ENCODE results near the gene HNRNPA2B1.

Gene HNRNPA2B1

DNA sequence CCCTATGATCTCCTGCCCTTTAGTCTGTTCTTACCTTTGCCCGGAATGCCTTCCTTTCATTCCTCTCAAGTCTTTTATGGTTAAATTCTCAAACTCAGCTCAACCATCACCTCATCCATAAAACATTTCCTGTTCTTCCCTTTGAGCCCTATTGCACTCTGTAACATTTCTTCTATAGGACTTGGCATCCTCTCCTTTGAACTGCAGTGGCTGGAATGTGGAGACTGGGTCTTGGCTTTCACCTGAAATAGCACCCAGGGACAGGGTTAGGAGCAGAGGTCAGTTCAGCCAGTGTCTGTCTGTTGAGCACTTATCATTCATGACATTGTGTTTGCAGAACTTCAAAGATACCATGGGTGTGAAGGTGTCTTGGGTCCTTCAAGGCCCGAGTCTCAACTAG, 41.3 kb downstream of the HNRNPA2B1 start:
- Histone ChIP-seq H3K4me2 (ENCODE audit: low read length) (no peak overlapping the region), H3K4me3 (ENCODE audit: low read length) (no peak overlapping the region), H3K36me3 (ENCODE audit: control insufficient read depth, low read length) (0 out of 2 replicates have a peak, but pooled peaks cover under 1% of the 10 kb centered on the region), H3K27ac (ENCODE audit: low read depth, low read length) (no peak overlapping the region), H4K20me1 (ENCODE audit: control insufficient read depth, insufficient read depth, low read depth, low read length) (no peaks in the 10 kb centered on the region), H3K9me2 (replicated peaks; ENCODE audit: control insufficient read depth, low read length) (no peaks in the 10 kb centered on the region), H3K79me2 (ENCODE audit: control insufficient read depth, low read length) (peaks cover 87% of the 10 kb centered on the region), H3K27me3 (ENCODE audit: control insufficient read depth, low read length) (no peaks in the 10 kb centered on the region), H3K9me3 (ENCODE audit: control insufficient read depth, insufficient read depth, low read length) (no peaks in the 10 kb centered on the region), H3F3A (ENCODE audit: control insufficient read depth, insufficient read depth) (peaks cover 18% of the 10 kb centered on the region), H3K4me1 (ENCODE audit: control insufficient read depth, low read length) (peaks cover 64% of the 10 kb centered on the region)
- TF ChIP-seq, protein P1, sequence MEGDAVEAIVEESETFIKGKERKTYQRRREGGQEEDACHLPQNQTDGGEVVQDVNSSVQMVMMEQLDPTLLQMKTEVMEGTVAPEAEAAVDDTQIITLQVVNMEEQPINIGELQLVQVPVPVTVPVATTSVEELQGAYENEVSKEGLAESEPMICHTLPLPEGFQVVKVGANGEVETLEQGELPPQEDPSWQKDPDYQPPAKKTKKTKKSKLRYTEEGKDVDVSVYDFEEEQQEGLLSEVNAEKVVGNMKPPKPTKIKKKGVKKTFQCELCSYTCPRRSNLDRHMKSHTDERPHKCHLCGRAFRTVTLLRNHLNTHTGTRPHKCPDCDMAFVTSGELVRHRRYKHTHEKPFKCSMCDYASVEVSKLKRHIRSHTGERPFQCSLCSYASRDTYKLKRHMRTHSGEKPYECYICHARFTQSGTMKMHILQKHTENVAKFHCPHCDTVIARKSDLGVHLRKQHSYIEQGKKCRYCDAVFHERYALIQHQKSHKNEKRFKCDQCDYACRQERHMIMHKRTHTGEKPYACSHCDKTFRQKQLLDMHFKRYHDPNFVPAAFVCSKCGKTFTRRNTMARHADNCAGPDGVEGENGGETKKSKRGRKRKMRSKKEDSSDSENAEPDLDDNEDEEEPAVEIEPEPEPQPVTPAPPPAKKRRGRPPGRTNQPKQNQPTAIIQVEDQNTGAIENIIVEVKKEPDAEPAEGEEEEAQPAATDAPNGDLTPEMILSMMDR (IDR thresholded peaks at IDR 0.05; ENCODE audit: low read depth, low read length, poor library complexity, severe bottlenecking), result no peak
- TF ChIP-seq EZH2phosphoT487 (IDR thresholded peaks at IDR 0.05; ENCODE audit: borderline replicate concordance, low read length), result no peak

DNA sequence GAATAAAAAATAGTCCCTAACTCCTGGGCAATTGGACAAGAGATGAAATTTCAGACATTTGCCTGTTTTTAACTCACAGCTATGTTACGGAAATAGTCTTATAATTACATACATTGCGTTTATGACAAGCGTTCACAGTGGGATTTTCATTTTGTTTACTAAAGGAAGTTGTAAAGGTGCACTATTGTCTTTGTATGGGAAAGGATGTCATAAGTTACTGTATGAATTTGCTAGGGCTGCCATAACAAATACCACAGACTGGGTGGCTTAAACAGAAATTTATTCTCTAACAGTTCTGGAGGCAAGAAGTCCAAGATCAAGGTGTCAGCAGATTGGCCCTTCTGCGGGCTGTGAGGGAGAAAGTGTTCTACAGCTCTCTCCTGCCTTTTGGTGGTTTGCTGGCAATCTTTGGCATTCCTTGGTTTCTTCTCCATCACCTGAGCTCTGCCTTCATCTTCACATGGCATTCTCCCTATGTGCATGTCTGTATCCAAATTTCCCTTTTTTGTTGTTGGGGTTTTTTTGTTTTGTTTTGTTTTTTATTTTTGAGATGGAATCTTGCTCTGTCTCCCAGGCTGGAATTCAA, 42.9 kb downstream of the HNRNPA2B1 start:
- TF ChIP-seq, protein P1 (IDR thresholded peaks at IDR 0.05; ENCODE audit: low read depth, low read length, poor library complexity, severe bottlenecking), result no peak
- TF ChIP-seq EZH2phosphoT487 (IDR thresholded peaks at IDR 0.05; ENCODE audit: borderline replicate concordance, low read length), result no peak
- H3K79me2 ChIP-seq (ENCODE audit: control insufficient read depth, low read length), result peaks cover 96% of the 10 kb centered on the region
- H3K4me3 ChIP-seq (ENCODE audit: low read length), result peak overlapping the region; percentile 75
- H3K27ac ChIP-seq (ENCODE audit: low read depth, low read length), result peak overlapping the region; percentile 87
- peaks cover 78% of the 10 kb centered on the region for H3K4me1 ChIP-seq (ENCODE audit: control insufficient read depth, low read length)
- H3K27me3 ChIP-seq (ENCODE audit: control insufficient read depth, low read length), result no peaks in the 10 kb centered on the region
- peak overlapping the region; percentile 97 for H3K4me2 ChIP-seq (ENCODE audit: low read length)
- no peaks in the 10 kb centered on the region for H4K20me1 ChIP-seq (ENCODE audit: control insufficient read depth, insufficient read depth, low read depth, low read length)
- no peaks in the 10 kb centered on the region for H3K9me3 ChIP-seq (ENCODE audit: control insufficient read depth, insufficient read depth, low read length)
- peaks cover 18% of the 10 kb centered on the region for H3F3A ChIP-seq (ENCODE audit: control insufficient read depth, insufficient read depth)
- no peaks in the 10 kb centered on the region for H3K9me2 ChIP-seq (replicated peaks; ENCODE audit: control insufficient read depth, low read length)
- H3K36me3 ChIP-seq (ENCODE audit: control insufficient read depth, low read length), result 0 out of 2 replicates have a peak, but pooled peaks cover 5% of the 10 kb centered on the region

DNA sequence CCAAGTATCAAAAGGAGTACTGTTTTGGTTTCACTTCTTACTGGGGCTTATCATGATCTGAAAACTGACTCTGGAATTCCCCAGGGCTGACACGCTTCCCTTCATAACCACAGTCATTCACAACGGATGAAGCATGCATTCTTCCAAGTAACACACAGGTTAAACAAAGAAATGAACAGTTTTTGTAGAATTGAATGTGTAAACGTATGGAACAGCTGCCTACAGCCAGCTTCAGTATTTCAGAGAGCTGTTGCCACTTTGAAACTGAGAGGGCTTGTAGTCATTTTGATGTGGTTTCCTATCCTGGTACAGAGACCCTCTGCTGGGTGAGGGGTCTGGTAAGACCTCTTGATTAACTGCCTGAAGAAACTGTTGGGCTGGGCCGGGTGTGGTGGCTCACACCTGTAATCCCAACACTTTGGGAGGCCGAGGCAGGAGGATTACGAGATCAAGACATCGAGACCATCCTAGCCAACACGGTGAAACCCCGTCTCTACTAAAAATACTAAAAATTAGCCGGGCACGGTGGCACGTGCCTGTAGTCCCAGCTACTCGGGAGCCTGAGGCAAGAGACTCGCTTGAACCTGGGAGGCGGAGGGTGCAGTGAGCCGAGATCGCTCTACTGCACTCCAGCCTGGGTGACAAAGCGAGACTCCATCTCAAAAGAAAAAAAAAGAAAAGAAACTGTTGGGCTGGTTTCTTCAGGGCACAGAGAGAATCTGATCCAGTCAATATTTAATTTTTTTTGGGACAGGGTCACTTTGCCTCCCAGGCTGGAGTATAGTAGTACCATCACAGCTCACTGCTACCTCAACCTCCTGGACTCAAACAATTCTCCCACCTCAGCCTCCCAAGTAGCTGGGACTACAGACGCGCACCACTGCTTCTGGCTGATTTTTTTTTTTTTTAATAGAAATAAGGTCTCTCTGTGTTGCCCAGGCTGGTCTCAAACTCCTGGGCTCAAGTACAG, 43.8 kb downstream of the HNRNPA2B1 start:
- no peak for TF ChIP-seq EZH2phosphoT487 (IDR thresholded peaks at IDR 0.05; ENCODE audit: borderline replicate concordance, low read length)
- Histone ChIP-seq H3K36me3 (ENCODE audit: control insufficient read depth, low read length) (0 out of 2 replicates have a peak, but pooled peaks cover 5% of the 10 kb centered on the region), H3K27ac (ENCODE audit: low read depth, low read length) (peak overlapping the region; percentile 87), H3K4me2 (ENCODE audit: low read length) (peak overlapping the region; percentile 97), H3K79me2 (ENCODE audit: control insufficient read depth, low read length) (peaks cover 94% of the 10 kb centered on the region), H3K27me3 (ENCODE audit: control insufficient read depth, low read length) (no peaks in the 10 kb centered on the region), H3K4me1 (ENCODE audit: control insufficient read depth, low read length) (peaks cover 79% of the 10 kb centered on the region), H3K4me3 (ENCODE audit: low read length) (peak overlapping the region; percentile 75), H3F3A (ENCODE audit: control insufficient read depth, insufficient read depth) (peaks cover 18% of the 10 kb centered on the region), H3K9me3 (ENCODE audit: control insufficient read depth, insufficient read depth, low read length) (no peaks in the 10 kb centered on the region), H4K20me1 (ENCODE audit: control insufficient read depth, insufficient read depth, low read depth, low read length) (no peaks in the 10 kb centered on the region), H3K9me2 (replicated peaks; ENCODE audit: control insufficient read depth, low read length) (no peaks in the 10 kb centered on the region)

Data from DOHH2 (cell line).